Measurements from ENCODE around the gene GALNT9. TPM values are rescaled to one million over a fixed set of nuclear protein-coding genes. Genes with fewer than 3 reads are reported as not detected.

The GALNT9 gene
- total RNA-seq, 2 donors from 2014 or later = 4.0 to 10.8 TPM

DNA sequence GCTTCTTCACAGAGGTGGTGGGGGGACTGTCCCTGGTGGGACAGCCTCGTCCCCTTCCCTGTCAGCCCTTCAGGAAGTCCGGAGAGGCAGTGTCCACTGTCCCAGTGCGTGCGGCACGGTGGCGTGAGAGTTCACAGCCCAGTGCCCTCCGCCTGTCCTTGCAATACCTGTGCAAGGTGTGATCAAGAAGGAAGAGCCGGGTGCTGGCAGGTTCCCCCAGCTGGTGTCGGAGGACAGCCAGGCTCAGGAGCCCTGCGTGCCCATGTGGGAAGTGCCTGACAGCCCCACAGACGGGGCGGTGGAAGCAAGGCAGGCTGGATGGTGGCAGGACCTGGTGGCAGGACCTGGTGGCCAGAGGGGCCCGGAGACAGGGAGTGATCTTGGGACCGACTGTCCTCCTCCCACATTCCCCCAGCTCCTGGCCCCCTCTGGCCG, 168.8 kb downstream of the GALNT9 start:
- no peak for DNase-seq (ENCODE audit: low spot score)

GRCh38 chr12:132160016-132160415, 169.4 kb downstream of the GALNT9 start:
- Histone ChIP-seq H3K27ac (no peak overlapping the region), H3K4me1 (no peaks in the 10 kb centered on the region), H3K4me3 (no peak overlapping the region), H3K9me3 (no peaks in the 10 kb centered on the region), H3K36me3 (peaks cover 8% of the 10 kb centered on the region), H3K27me3 (no peaks in the 10 kb centered on the region)
- TF ChIP-seq, protein P1, sequence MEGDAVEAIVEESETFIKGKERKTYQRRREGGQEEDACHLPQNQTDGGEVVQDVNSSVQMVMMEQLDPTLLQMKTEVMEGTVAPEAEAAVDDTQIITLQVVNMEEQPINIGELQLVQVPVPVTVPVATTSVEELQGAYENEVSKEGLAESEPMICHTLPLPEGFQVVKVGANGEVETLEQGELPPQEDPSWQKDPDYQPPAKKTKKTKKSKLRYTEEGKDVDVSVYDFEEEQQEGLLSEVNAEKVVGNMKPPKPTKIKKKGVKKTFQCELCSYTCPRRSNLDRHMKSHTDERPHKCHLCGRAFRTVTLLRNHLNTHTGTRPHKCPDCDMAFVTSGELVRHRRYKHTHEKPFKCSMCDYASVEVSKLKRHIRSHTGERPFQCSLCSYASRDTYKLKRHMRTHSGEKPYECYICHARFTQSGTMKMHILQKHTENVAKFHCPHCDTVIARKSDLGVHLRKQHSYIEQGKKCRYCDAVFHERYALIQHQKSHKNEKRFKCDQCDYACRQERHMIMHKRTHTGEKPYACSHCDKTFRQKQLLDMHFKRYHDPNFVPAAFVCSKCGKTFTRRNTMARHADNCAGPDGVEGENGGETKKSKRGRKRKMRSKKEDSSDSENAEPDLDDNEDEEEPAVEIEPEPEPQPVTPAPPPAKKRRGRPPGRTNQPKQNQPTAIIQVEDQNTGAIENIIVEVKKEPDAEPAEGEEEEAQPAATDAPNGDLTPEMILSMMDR (IDR thresholded peaks at IDR 0.05) = no peak
- DNase-seq (ENCODE audit: low spot score) = no peak

More for the DNA sequence above, 168.8 kb downstream of the GALNT9 start:
- H3K4me3 ChIP-seq = no peak overlapping the region
- no peaks in the 10 kb centered on the region for H3K9me3 ChIP-seq
- H3K36me3 ChIP-seq = peaks cover 8% of the 10 kb centered on the region
- no peak overlapping the region for H3K27ac ChIP-seq
- no peaks in the 10 kb centered on the region for H3K27me3 ChIP-seq
- TF ChIP-seq, protein P1 (IDR thresholded peaks at IDR 0.05) = no peak
- no peaks in the 10 kb centered on the region for H3K4me1 ChIP-seq

GRCh38 chr12:132159555-132160003, 169.8 kb downstream of the GALNT9 start:
- Histone ChIP-seq H3K36me3 (peaks cover 8% of the 10 kb centered on the region), H3K27ac (no peak overlapping the region), H3K4me1 (no peaks in the 10 kb centered on the region), H3K27me3 (no peaks in the 10 kb centered on the region), H3K4me3 (no peak overlapping the region), H3K9me3 (no peaks in the 10 kb centered on the region)
- no peak for DNase-seq (ENCODE audit: low spot score)
- TF ChIP-seq, protein P1 (IDR thresholded peaks at IDR 0.05) = no peak

- Histone ChIP-seq H3K9me3 (no peaks in the 10 kb centered on the region), H3K36me3 (peaks cover 8% of the 10 kb centered on the region), H3K27me3 (no peaks in the 10 kb centered on the region), H3K4me1 (peaks cover 0 to 5% of the 10 kb centered on the region in 2 donors), H3K4me3 (no peak overlapping the region), H3K27ac (no peak overlapping the region)
- TF ChIP-seq, protein P1 (IDR thresholded peaks at IDR 0.05) = no peak
- no peak for DNase-seq (ENCODE audit: low spot score)
Measured at GRCh38 chr12:132158677-132159554, 170.5 kb downstream of the GALNT9 start.

- H3K36me3 ChIP-seq = peaks cover 8% of the 10 kb centered on the region
- no peaks in the 10 kb centered on the region for H3K9me3 ChIP-seq
- TF ChIP-seq, protein P1 (IDR thresholded peaks at IDR 0.05) = no peak
- no peak overlapping the region for H3K27ac ChIP-seq
- H3K4me3 ChIP-seq = no peak overlapping the region
- DNase-seq (ENCODE audit: low spot score) = no peak
- H3K4me1 ChIP-seq = peaks cover 0 to 9% of the 10 kb centered on the region in 2 donors
- no peaks in the 10 kb centered on the region for H3K27me3 ChIP-seq
Measured at GRCh38 chr12:132157733-132158409, 171.5 kb downstream of the GALNT9 start.
